ENCODE data around the gene ELOB. TPM values are rescaled to one million over a fixed set of nuclear protein-coding genes. Genes with fewer than 3 reads are reported as not detected.

Gene ELOB
- polyA plus RNA-seq, 1 donor = 175 TPM

DNA sequence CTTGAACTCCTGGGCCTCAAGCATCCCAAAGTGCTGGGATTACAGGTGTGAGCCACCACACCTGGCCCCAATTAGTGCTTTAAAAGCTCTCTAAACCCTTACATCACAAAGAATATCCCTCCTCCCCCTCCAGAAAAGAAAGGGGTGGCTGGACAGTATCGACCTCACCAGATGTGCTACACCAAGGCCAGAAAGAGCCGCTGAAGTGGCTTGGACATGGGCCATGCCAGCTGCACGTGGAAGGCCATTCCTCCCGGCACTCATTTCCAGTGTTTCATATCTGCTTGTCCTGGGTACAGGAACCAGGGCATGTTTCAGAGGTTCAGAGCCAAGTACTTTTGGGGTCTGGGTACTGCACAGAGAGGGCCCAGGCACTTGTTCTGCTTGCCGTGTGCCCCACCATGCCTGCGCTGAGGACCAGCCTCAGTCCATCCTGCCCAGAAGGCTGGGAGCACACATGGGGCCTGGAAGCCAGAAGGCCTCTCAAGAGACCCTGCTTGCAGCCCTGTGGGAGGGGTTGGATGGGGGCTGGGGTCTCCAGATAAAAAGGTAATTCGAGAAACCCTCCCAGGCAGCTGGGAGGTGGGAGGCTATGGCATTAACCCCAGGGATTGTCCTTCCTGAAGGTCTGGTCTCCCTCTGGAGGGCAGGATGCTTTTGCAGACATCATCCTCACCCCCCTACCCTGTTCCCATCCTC lies 28.2 kb downstream of the ELOB start:
- Histone ChIP-seq H3K36me3 (ENCODE audit: control insufficient read depth, insufficient read depth, low read length) (no peaks in the 10 kb centered on the region), H3K27ac (ENCODE audit: low read length) (no peak overlapping the region), H3K4me1 (ENCODE audit: control insufficient read depth, insufficient read depth, low read length) (peaks cover 8% of the 10 kb centered on the region), H3K9me3 (ENCODE audit: control insufficient read depth, low read depth, low read length) (peaks cover 12% of the 10 kb centered on the region), H3K27me3 (ENCODE audit: control insufficient read depth, insufficient read depth, low read length) (no peaks in the 10 kb centered on the region), H3K4me3 (ENCODE audit: low read length) (no peak overlapping the region)
- no CpG with 5 or more reads among the region's 7 CpGs for WGBS (ENCODE audit: insufficient coverage, low lambda C conversion rate)
- no peak for DNase-seq

DNA sequence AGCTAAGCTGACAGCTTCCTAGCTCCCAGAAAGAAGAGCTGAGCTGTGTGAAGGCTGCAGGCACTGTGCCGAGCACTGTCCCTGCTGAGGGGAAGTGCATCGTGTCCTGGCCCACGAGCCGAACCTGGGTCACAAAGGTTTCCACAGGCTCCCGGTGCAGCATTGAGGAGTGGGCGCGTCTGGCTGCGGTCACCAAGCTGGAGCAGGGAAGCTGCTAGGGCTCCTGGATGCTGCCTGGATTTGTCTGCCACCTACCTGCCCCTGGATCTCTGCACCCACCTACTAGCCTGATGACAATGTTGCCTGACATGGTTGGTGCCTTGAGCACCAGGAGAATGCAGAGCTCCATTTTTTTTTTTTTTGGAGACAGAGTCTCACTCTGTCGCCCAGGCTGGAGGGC lies 31.1 kb downstream of the ELOB start:
- no peaks in the 10 kb centered on the region for H3K36me3 ChIP-seq (ENCODE audit: control insufficient read depth, insufficient read depth, low read length)
- DNase-seq = no peak
- H3K27me3 ChIP-seq (ENCODE audit: control insufficient read depth, insufficient read depth, low read length) = no peaks in the 10 kb centered on the region
- H3K4me3 ChIP-seq (ENCODE audit: low read length) = no peak overlapping the region
- H3K27ac ChIP-seq (ENCODE audit: low read length) = no peak overlapping the region
- H3K9me3 ChIP-seq (ENCODE audit: control insufficient read depth, low read depth, low read length) = peaks cover under 1% of the 10 kb centered on the region
- no CpG with 5 or more reads among the region's 9 CpGs for WGBS (ENCODE audit: insufficient coverage, low lambda C conversion rate)
- H3K4me1 ChIP-seq (ENCODE audit: control insufficient read depth, insufficient read depth, low read length) = no peaks in the 10 kb centered on the region

DNA sequence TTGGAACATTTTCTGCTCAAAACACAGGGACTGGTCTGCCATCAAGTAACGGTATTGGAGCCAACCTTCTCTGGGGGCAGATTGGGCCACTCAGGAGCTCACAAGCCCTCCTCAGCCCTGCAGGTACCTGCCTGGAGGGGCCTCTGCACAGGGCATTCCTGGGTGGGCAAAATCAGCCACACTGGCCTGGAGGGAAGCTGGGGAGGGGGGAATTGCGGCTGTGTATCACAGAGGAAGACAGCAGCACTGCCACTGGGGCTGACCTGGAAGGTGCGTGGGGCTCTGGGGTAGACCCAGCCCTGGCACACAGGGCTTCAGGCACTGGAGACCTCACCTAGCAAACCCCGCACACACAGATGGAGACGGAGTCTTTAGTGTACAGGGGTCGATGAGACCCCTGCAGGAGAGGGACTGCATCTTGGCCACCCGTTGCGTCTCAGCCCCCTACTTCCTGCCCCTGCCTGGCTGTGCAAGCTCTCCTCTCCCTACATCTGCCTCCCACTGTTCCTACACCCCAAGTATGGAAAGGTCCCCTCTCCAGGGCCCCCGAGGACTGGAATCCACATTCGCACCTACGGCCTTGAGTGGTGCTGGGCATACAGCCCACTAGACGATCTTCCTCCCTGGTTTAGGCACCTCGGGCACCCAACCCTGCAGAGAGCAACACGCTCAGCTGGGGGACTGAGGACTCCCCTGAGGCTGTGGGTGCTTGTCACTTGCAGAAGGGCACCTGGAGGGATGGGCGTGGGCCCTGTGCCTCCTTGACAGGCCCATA lies 31.8 kb downstream of the ELOB start:
- DNase-seq = no peak
- no peak overlapping the region for H3K27ac ChIP-seq (ENCODE audit: low read length)
- H3K9me3 ChIP-seq (ENCODE audit: control insufficient read depth, low read depth, low read length) = no peaks in the 10 kb centered on the region
- no peaks in the 10 kb centered on the region for H3K4me1 ChIP-seq (ENCODE audit: control insufficient read depth, insufficient read depth, low read length)
- no CpG with 5 or more reads among the region's 15 CpGs for whole genome bisulfite sequencing (ENCODE audit: insufficient coverage, low lambda C conversion rate)
- no peaks in the 10 kb centered on the region for H3K27me3 ChIP-seq (ENCODE audit: control insufficient read depth, insufficient read depth, low read length)
- H3K36me3 ChIP-seq (ENCODE audit: control insufficient read depth, insufficient read depth, low read length) = no peaks in the 10 kb centered on the region
- no peak overlapping the region for H3K4me3 ChIP-seq (ENCODE audit: low read length)

DNA sequence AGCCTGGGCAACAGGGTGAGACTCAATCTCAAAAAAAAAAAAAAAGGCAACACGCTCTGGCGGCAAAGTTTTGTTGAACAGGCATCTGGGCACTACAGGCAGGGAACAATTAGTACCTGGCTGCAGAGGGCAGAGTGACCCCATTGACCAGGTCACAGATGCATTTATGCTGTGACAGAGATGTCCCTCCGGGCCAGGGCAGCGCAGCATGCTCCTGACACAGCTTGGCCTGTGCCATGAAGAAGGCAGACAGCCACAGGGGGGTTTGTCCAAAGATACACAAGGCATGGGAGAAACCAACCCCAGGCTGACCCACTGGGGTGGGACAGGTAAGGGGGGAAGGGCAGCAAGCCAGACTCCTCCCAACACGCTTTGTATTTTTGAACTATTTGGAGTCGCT lies 32.4 kb downstream of the ELOB start:
- H3K4me1 ChIP-seq (ENCODE audit: control insufficient read depth, insufficient read depth, low read length) = no peaks in the 10 kb centered on the region
- DNase-seq = no peak
- no peaks in the 10 kb centered on the region for H3K9me3 ChIP-seq (ENCODE audit: control insufficient read depth, low read depth, low read length)
- no peak overlapping the region for H3K27ac ChIP-seq (ENCODE audit: low read length)
- whole genome bisulfite sequencing (ENCODE audit: insufficient coverage, low lambda C conversion rate) = no CpG with 5 or more reads among the region's 6 CpGs
- H3K4me3 ChIP-seq (ENCODE audit: low read length) = no peak overlapping the region
- H3K27me3 ChIP-seq (ENCODE audit: control insufficient read depth, insufficient read depth, low read length) = no peaks in the 10 kb centered on the region
- no peaks in the 10 kb centered on the region for H3K36me3 ChIP-seq (ENCODE audit: control insufficient read depth, insufficient read depth, low read length)

DNA sequence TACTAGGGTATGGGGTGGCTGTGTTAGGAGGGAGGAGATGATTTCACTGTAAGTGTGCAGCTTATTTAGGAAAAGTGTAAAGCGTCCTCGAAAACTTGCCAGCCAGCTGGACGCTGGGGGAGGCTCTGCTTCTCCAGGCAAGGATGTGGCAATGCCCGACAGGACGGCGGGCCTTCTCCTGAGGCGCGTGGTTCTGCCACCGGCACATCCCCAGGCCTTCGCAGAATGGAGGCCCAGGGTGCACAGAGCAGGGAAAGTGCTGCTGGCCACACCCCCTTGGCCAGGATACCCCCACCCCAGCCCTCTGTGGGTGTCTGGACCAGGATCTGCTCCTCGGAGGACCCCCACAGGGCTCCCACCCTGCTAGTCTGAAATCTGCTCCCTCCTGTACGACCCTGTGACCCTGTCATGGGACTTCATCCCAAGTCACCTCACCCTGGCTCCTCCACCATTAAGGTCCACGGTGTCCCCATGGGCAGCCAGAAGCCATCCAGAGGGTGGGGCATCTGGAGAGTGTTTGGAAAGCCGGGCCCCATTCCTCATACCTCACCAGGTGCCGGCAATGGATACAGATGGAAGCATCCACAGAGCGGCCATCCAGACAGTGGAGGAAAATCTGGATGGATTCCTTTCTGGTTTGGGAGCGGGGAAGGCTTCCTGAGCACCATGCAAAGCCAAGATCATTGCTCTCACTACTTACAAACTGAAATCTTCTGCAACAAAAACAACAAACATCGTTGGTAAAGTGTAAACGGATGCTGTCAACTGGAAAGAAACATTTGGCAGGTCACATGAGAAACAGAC lies 33.9 kb downstream of the ELOB start:
- H3K9me3 ChIP-seq (ENCODE audit: control insufficient read depth, low read depth, low read length) = no peaks in the 10 kb centered on the region
- peaks cover 12% of the 10 kb centered on the region for H3K4me1 ChIP-seq (ENCODE audit: control insufficient read depth, insufficient read depth, low read length)
- H3K27ac ChIP-seq (ENCODE audit: low read length) = no peak overlapping the region
- no peaks in the 10 kb centered on the region for H3K27me3 ChIP-seq (ENCODE audit: control insufficient read depth, insufficient read depth, low read length)
- WGBS (ENCODE audit: insufficient coverage, low lambda C conversion rate) = no CpG with 5 or more reads among the region's 19 CpGs
- H3K4me3 ChIP-seq (ENCODE audit: low read length) = no peak overlapping the region
- no peaks in the 10 kb centered on the region for H3K36me3 ChIP-seq (ENCODE audit: control insufficient read depth, insufficient read depth, low read length)
- DNase-seq = no peak

DNA sequence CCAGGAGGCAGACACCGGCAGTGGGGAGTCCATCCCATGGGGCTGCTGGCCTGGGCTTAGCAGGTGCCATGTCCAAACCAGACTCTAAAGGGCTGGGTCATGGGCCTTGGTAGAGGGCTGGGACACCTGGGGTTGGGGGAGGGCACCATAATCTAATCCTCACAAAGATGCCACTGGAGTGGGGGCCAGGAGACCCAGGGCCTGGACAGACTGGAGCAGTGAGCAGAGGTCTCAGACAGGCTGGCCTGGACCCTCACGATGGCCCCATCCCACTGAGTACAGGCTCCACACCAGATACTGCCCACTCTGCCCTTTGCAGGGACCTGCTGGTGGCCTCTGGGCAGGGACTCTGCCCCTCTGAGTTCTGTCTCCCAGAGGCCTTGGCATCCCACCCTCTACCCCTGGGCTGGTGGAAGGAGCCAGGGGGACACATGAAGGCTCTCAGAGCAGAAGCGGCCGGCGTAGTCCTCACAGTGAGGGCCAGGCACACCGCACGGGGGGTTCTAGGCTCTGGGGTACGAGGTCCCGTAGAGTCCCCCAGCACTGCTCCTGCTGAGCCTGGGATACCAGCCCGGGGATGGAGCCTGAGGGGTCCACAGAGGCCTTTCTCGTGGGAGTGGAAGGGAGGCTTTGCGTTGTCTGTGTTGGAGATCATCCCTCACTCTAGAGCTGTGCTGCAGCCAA lies 34.6 kb downstream of the ELOB start:
- H3K27me3 ChIP-seq (ENCODE audit: control insufficient read depth, insufficient read depth, low read length) = no peaks in the 10 kb centered on the region
- H3K4me1 ChIP-seq (ENCODE audit: control insufficient read depth, insufficient read depth, low read length) = peaks cover 12% of the 10 kb centered on the region
- DNase-seq = no peak
- H3K4me3 ChIP-seq (ENCODE audit: low read length) = no peak overlapping the region
- H3K36me3 ChIP-seq (ENCODE audit: control insufficient read depth, insufficient read depth, low read length) = no peaks in the 10 kb centered on the region
- H3K27ac ChIP-seq (ENCODE audit: low read length) = no peak overlapping the region
- no peaks in the 10 kb centered on the region for H3K9me3 ChIP-seq (ENCODE audit: control insufficient read depth, low read depth, low read length)
- WGBS (ENCODE audit: insufficient coverage, low lambda C conversion rate) = no CpG with 5 or more reads among the region's 12 CpGs

DNA sequence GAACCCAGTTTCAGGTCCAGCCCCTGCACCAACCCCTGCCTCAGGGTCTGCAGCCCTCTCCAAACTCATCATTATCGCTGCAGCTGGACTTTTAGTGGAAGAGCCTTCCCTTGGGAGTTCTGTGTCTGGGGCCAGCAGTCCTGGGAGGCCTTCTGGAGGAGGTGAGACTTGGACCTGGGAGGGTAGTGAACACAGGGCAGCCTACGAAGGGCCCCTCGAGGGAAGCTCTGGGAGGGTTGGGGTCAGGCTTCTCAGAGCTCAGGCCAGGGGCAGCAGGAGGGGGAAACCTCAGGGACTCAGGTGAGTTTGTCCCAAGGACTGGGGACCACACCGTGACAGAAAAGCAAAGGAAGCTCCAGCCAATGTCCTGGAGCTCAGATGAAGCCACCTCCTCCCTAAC lies 35.9 kb downstream of the ELOB start:
- no peak for DNase-seq
- no peaks in the 10 kb centered on the region for H3K27me3 ChIP-seq (ENCODE audit: control insufficient read depth, insufficient read depth, low read length)
- no peaks in the 10 kb centered on the region for H3K36me3 ChIP-seq (ENCODE audit: control insufficient read depth, insufficient read depth, low read length)
- H3K9me3 ChIP-seq (ENCODE audit: control insufficient read depth, low read depth, low read length) = no peaks in the 10 kb centered on the region
- no peak overlapping the region for H3K27ac ChIP-seq (ENCODE audit: low read length)
- no CpG with 5 or more reads among the region's 4 CpGs for WGBS (ENCODE audit: insufficient coverage, low lambda C conversion rate)
- no peak overlapping the region for H3K4me3 ChIP-seq (ENCODE audit: low read length)
- H3K4me1 ChIP-seq (ENCODE audit: control insufficient read depth, insufficient read depth, low read length) = peaks cover 12% of the 10 kb centered on the region

DNA sequence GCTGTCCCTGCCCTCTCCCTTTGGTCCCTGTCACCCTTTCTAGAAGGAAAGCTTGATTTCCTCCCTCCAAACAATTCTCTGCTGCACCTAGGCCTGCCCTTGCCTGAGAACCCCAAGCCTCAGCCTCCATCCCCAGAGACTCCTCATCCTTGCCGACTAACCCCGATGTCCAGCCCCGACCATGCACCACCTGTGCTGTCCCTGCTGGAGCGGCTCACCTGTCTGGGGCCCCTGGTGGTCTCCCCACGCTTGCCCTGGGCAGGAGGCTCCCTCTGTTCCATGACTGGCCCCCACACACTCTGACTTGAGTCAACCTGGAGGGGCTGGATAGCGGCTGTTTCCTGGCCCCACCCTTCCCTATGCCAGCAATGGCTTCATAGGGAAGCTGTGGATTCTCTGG lies 36.6 kb downstream of the ELOB start:
- no peak for DNase-seq
- WGBS (ENCODE audit: insufficient coverage, low lambda C conversion rate) = no CpG with 5 or more reads among the region's 6 CpGs
- H3K4me1 ChIP-seq (ENCODE audit: control insufficient read depth, insufficient read depth, low read length) = peaks cover 12% of the 10 kb centered on the region
- no peaks in the 10 kb centered on the region for H3K27me3 ChIP-seq (ENCODE audit: control insufficient read depth, insufficient read depth, low read length)
- no peaks in the 10 kb centered on the region for H3K36me3 ChIP-seq (ENCODE audit: control insufficient read depth, insufficient read depth, low read length)
- no peak overlapping the region for H3K4me3 ChIP-seq (ENCODE audit: low read length)
- H3K27ac ChIP-seq (ENCODE audit: low read length) = no peak overlapping the region
- H3K9me3 ChIP-seq (ENCODE audit: control insufficient read depth, low read depth, low read length) = no peaks in the 10 kb centered on the region

DNA sequence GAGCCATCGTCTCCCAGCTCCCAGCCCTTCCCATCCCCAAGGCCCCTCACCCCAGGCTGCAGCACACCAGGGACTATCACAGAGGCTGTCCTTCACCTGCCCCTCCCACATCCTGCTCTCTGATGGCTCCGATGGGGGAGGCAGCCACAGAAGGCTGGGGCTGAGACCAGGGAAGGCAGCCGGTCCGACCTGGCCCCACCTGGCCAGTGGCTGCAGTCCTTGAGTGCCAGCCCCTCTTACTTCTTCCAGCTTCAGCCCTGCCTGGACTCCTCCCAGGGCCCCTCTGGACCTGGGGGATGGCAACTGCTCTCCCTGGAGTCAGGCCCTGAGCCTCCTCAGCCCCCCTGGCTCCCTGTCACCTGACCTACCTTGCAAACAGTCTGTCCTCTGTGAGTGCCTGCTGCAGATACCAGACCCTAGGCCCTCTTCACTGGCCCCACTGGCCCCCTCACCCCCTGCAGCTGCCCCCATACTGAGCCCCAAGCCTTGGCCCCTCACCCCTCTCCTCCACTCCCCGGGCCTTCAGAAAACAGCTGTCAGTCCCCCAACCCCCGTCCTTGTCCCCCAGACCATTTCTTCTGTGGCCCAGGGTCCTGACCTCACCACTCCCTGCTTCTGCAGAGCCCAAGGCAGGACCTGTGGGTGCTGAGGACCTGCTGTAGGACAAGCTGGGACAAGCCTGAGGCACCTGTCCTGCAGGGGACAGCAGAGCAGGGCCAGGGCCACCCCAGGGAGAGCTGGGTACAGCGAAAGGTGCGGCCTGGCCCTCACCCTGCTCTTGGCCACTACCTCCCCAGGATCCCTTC lies 37.3 kb downstream of the ELOB start:
- no CpG with 5 or more reads among the region's 8 CpGs for WGBS (ENCODE audit: insufficient coverage, low lambda C conversion rate)
- H3K27me3 ChIP-seq (ENCODE audit: control insufficient read depth, insufficient read depth, low read length) = no peaks in the 10 kb centered on the region

More for the DNA sequence above, 37.3 kb downstream of the ELOB start:
- H3K4me1 ChIP-seq (ENCODE audit: control insufficient read depth, insufficient read depth, low read length) = peaks cover 12% of the 10 kb centered on the region
- no peak overlapping the region for H3K4me3 ChIP-seq (ENCODE audit: low read length)
- no peak overlapping the region for H3K27ac ChIP-seq (ENCODE audit: low read length)
- no peaks in the 10 kb centered on the region for H3K36me3 ChIP-seq (ENCODE audit: control insufficient read depth, insufficient read depth, low read length)
- no peak for DNase-seq
- H3K9me3 ChIP-seq (ENCODE audit: control insufficient read depth, low read depth, low read length) = no peaks in the 10 kb centered on the region

Data from large intestine (tissue), 3 donors.